Astrocyte (in vitro differentiated cells and primary cell): ENCODE data around the gene VASP. TPM values are rescaled to one million over a fixed set of nuclear protein-coding genes. Genes with fewer than 3 reads are reported as not detected.

Source experiments
- DNase-seq: peaks from one replicate; pipeline ENCODE4 v3.0.0-alpha.2; 2010; ENCODE audit warnings: low read depth
- FAIRE-seq: peaks from 2 replicates; lab custom pipeline; 2011; peaks lifted over from hg19 to GRCh38; lab: Jason Lieb, UNC
- H2AFZ ChIP-seq: 2 replicates; pipeline ENCODE4 v1.6.0; 2012; ENCODE audit warnings: low read depth, low read length, inconsistent platforms
- H3K27ac ChIP-seq: 2 replicates; pipeline ENCODE4 v1.5.1; 2011; ENCODE audit warnings: low read depth, low read length, inconsistent platforms
- H3K27me3 ChIP-seq: 2 replicates; pipeline ENCODE4 v1.6.0; 2011; ENCODE audit warnings: low read length, inconsistent platforms; ENCODE audit not compliant: insufficient read depth
- H3K36me3 ChIP-seq: 2 replicates; pipeline ENCODE4 v1.5.1; 2011; ENCODE audit warnings: low read length, inconsistent platforms; ENCODE audit not compliant: insufficient read depth
- H3K4me1 ChIP-seq: 2 replicates; pipeline ENCODE4 v1.5.1; 2011; ENCODE audit warnings: low read length, inconsistent platforms; ENCODE audit not compliant: insufficient read depth
- H3K4me2 ChIP-seq: 2 replicates; pipeline ENCODE4 v1.6.0; 2012; ENCODE audit warnings: low read length, inconsistent platforms
- H3K4me3 ChIP-seq: 2 replicates; pipeline ENCODE4 v1.5.1; 2011; ENCODE audit warnings: low read depth, mild to moderate bottlenecking, low read length, inconsistent platforms; ENCODE audit not compliant: insufficient read depth
- H3K79me2 ChIP-seq: 2 replicates; pipeline ENCODE4 v1.6.0; 2012; ENCODE audit warnings: mild to moderate bottlenecking, low read length, inconsistent platforms; ENCODE audit not compliant: insufficient read depth
- H3K9ac ChIP-seq: 2 replicates; pipeline ENCODE4 v1.6.0; 2012; ENCODE audit warnings: mild to moderate bottlenecking, low read length, inconsistent platforms
- H3K9me3 ChIP-seq: 2 replicates; pipeline ENCODE4 v1.5.1; 2012; ENCODE audit warnings: low read depth, mild to moderate bottlenecking, low read length, inconsistent platforms; ENCODE audit not compliant: insufficient read depth
- H4K20me1 ChIP-seq: 2 replicates; pipeline ENCODE4 v1.6.0; 2012; ENCODE audit warnings: low read length, inconsistent platforms; ENCODE audit not compliant: insufficient read depth
- H3K27ac Mint-ChIP-seq: one replicate; pipeline ENCODE4 v1.8.0; 2021; ENCODE audit warnings: mild to moderate bottlenecking, mixed read lengths; ENCODE audit not compliant: unreplicated experiment
- H3K27me3 Mint-ChIP-seq: one replicate; pipeline ENCODE4 v1.8.0; 2021; ENCODE audit warnings: low read depth, mixed read lengths; ENCODE audit not compliant: unreplicated experiment
- H3K36me3 Mint-ChIP-seq: one replicate; pipeline ENCODE4 v1.8.0; 2021; ENCODE audit warnings: low read depth, mixed read lengths; ENCODE audit not compliant: unreplicated experiment
- H3K4me1 Mint-ChIP-seq: one replicate; pipeline ENCODE4 v1.8.0; 2021; ENCODE audit warnings: low read depth, mixed read lengths; ENCODE audit not compliant: unreplicated experiment
- H3K4me3 Mint-ChIP-seq: one replicate; pipeline ENCODE4 v1.8.0; 2021; ENCODE audit warnings: mild to moderate bottlenecking, moderate library complexity, mixed read lengths; ENCODE audit not compliant: unreplicated experiment
- H3K9me3 Mint-ChIP-seq: one replicate; pipeline ENCODE4 v1.8.0; 2021; ENCODE audit warnings: mild to moderate bottlenecking, mixed read lengths; ENCODE audit not compliant: unreplicated experiment
- CTCF ChIP-seq: IDR thresholded peaks from 2 replicates; pipeline ENCODE4 v1.5.1; 2011; ENCODE audit warnings: low read depth, mild to moderate bottlenecking, inconsistent platforms, low read length, moderate library complexity; ENCODE audit not compliant: insufficient read depth
- EZH2 ChIP-seq: IDR thresholded peaks from 2 replicates; pipeline ENCODE4 v1.6.1; 2012; ENCODE audit warnings: mild to moderate bottlenecking, low read length, inconsistent platforms; ENCODE audit not compliant: insufficient read depth
- total RNA-seq: library from RNA; stranded (reverse); gene quantifications from 2 replicates; pipeline ENCODE4 v1.2.1, GENCODE V29; 2021

VASP gene
- total RNA-seq, 1 donor from 2014 or later, result 222 TPM

GRCh38 chr19:45515081-45515624 lies 7.9 kb downstream of the VASP start:
- no peaks in the 10 kb centered on the region for H3K9me3 Mint-ChIP-seq
- H3K36me3 Mint-ChIP-seq, result peaks cover 22% of the 10 kb centered on the region
- Histone ChIP-seq H3K36me3 (peaks cover 32% of the 10 kb centered on the region), H3K27me3 (no peaks in the 10 kb centered on the region), H3K4me3 (no peak overlapping the region), H3K27ac (no peak overlapping the region), H2AFZ (no peak overlapping the region), H4K20me1 (peaks cover 95% of the 10 kb centered on the region), H3K9me3 (no peaks in the 10 kb centered on the region), H3K4me1 (peaks cover 12% of the 10 kb centered on the region), H3K9ac (no peak overlapping the region), H3K4me2 (peak overlapping the region; percentile 10), H3K79me2 (peaks cover 88% of the 10 kb centered on the region)
- no peak for DNase-seq
- peaks cover 21% of the 10 kb centered on the region for H3K4me1 Mint-ChIP-seq
- TF ChIP-seq EZH2, result no peak
- TF ChIP-seq CTCF, result no peak
- peak overlapping the region; percentile 57 for H3K4me3 Mint-ChIP-seq
- FAIRE-seq, result no peak
- H3K27ac Mint-ChIP-seq, result peak overlapping the region; percentile 53
- H3K27me3 Mint-ChIP-seq, result no peaks in the 10 kb centered on the region

- no peak overlapping the region for H3K9ac ChIP-seq
- DNase-seq (no peak), FAIRE-seq (no peak)
- no peaks in the 10 kb centered on the region for H3K27me3 ChIP-seq
- H3K9me3 ChIP-seq, result no peaks in the 10 kb centered on the region
- H3K4me3 ChIP-seq, result no peak overlapping the region
- peaks cover 85% of the 10 kb centered on the region for H3K79me2 ChIP-seq
- no peak overlapping the region for H2AFZ ChIP-seq
- H3K4me1 Mint-ChIP-seq, result peaks cover 21% of the 10 kb centered on the region
- H3K27ac ChIP-seq, result no peak overlapping the region
- H3K9me3 Mint-ChIP-seq, result no peaks in the 10 kb centered on the region
- H3K4me1 ChIP-seq, result peaks cover 12% of the 10 kb centered on the region
- no peaks in the 10 kb centered on the region for H3K27me3 Mint-ChIP-seq
- TF ChIP-seq CTCF (no peak), EZH2 (no peak)
- peak overlapping the region; percentile 57 for H3K4me3 Mint-ChIP-seq
- no peak overlapping the region for H3K4me2 ChIP-seq
- H4K20me1 ChIP-seq, result peaks cover 95% of the 10 kb centered on the region
- H3K36me3 Mint-ChIP-seq, result peaks cover 19% of the 10 kb centered on the region
- H3K36me3 ChIP-seq, result peaks cover 33% of the 10 kb centered on the region
- peak overlapping the region; percentile 53 for H3K27ac Mint-ChIP-seq
These were observed 8.6 kb downstream of the VASP start for GRCh38 chr19:45515807-45516401.

- no peak overlapping the region for H3K9ac ChIP-seq
- no peaks in the 10 kb centered on the region for H3K27me3 Mint-ChIP-seq
- no peaks in the 10 kb centered on the region for H3K9me3 Mint-ChIP-seq
- peaks cover 21% of the 10 kb centered on the region for H3K4me1 Mint-ChIP-seq
- H3K4me1 ChIP-seq, result peaks cover 12% of the 10 kb centered on the region
- peaks cover 35% of the 10 kb centered on the region for H3K36me3 ChIP-seq
- H3K9me3 ChIP-seq, result no peaks in the 10 kb centered on the region
- no peak overlapping the region for H2AFZ ChIP-seq
- no peak overlapping the region for H3K4me2 ChIP-seq
- H3K4me3 ChIP-seq, result no peak overlapping the region
- FAIRE-seq, result no peak
- H3K36me3 Mint-ChIP-seq, result peaks cover 18% of the 10 kb centered on the region
- H3K27ac ChIP-seq, result no peak overlapping the region
- peak overlapping the region; percentile 40 for H3K4me3 Mint-ChIP-seq
- H3K27me3 ChIP-seq, result no peaks in the 10 kb centered on the region
- DNase-seq, result no peak
- peak overlapping the region; percentile 66 for H3K27ac Mint-ChIP-seq
- H3K79me2 ChIP-seq, result peaks cover 77% of the 10 kb centered on the region
- peaks cover 92% of the 10 kb centered on the region for H4K20me1 ChIP-seq
- TF ChIP-seq CTCF (no peak), EZH2 (no peak)
These were observed 10.0 kb downstream of the VASP start for GRCh38 chr19:45517238-45517637.
